Stimulated activated CD4-positive, alpha-beta T cell treated with anti-CD3 and anti-CD28 coated beads, Interleukin-2, amount 100 ng/mL, for 24 hours (primary cell): Measurements from ENCODE around the gene C11orf58.
A peak's percentile ranks its signal among the peaks of the same experiment; 100 is the strongest.

ENCODE experiments used
- DNase-seq, 2 donors: peaks; one replicate each; pipeline ENCODE4 v3.0.0-alpha.2; 2020

The C11orf58 gene

GRCh38 chr11:16738193-16738946, at the start of gene C11orf58:
TSS of gene C11orf58 (plus strand) at chr11:16738647. CDS start at chr11:16738779, 132 bp downstream.
- DNase-seq, result peak; percentile 92 to 94

GRCh38 chr11:16690086-16690485, 48.4 kb upstream of the C11orf58 start:
- no peak for DNase-seq

GRCh38 chr11:16703795-16704194, 34.7 kb upstream of the C11orf58 start:
- DNase-seq, result no peak

GRCh38 chr11:16713594-16713993, 24.9 kb upstream of the C11orf58 start:
- no peak for DNase-seq

GRCh38 chr11:16722581-16723344, 15.7 kb upstream of the C11orf58 start:
- DNase-seq, result no peak

GRCh38 chr11:16727806-16728205, 10.6 kb upstream of the C11orf58 start:
- DNase-seq, result no peak

- DNase-seq, result no peak
Observed at GRCh38 chr11:16737818-16738192, 642 bp upstream of the C11orf58 start.

- DNase-seq, result no peak
Observed at GRCh38 chr11:16738947-16739815, 734 bp downstream of the C11orf58 start.

GRCh38 chr11:16741473-16741872, 3.0 kb downstream of the C11orf58 start:
- DNase-seq, result no peak

GRCh38 chr11:16743478-16743877, 5.0 kb downstream of the C11orf58 start:
- DNase-seq, result no peak

GRCh38 chr11:16744128-16744725, 5.8 kb downstream of the C11orf58 start:
- no peak for DNase-seq

- DNase-seq, result no peak
Observed at GRCh38 chr11:16745950-16746605, 7.6 kb downstream of the C11orf58 start.

- no peak for DNase-seq
Observed at GRCh38 chr11:16749092-16749491, 10.6 kb downstream of the C11orf58 start.

- no peak for DNase-seq
Observed at GRCh38 chr11:16749666-16750065, 11.2 kb downstream of the C11orf58 start.

GRCh38 chr11:16750417-16750816, 12.0 kb downstream of the C11orf58 start:
- DNase-seq, result no peak

- DNase-seq, result no peak
Observed at GRCh38 chr11:16758382-16759024, 20.1 kb downstream of the C11orf58 start.

- no peak for DNase-seq
Observed at GRCh38 chr11:16759857-16760508, 21.5 kb downstream of the C11orf58 start.

- DNase-seq, result no peak
Observed at GRCh38 chr11:16763746-16764145, 25.3 kb downstream of the C11orf58 start.

- DNase-seq, result no peak
Observed at GRCh38 chr11:16764888-16765287, 26.4 kb downstream of the C11orf58 start.

GRCh38 chr11:16767137-16767536, 28.7 kb downstream of the C11orf58 start:
- no peak for DNase-seq

GRCh38 chr11:16767957-16768356, 29.5 kb downstream of the C11orf58 start:
- DNase-seq, result no peak
